HG03103 (cell line): Measurements from ENCODE around the gene CADM4.
"Not testable (repeated sequence)": the region's sequence is repeated elsewhere in the genome, so short reads cannot be mapped to it uniquely, and the experiment has no call there.

Source experiments
- ATAC-seq: cut with Tn5 transposase; IDR thresholded peaks from one replicate; pipeline ENCODE4 v1.9.1; 2021; ENCODE audit warnings: low read depth; ENCODE audit not compliant: unreplicated experiment

The CADM4 gene

GRCh38 chr19:43611788-43612187, 27.9 kb downstream of the CADM4 start, which contains the start of gene SRRM5:
TSS of gene SRRM5 (plus strand) at chr19:43612088. CDS start at chr19:43612122, 34 bp downstream.
- ATAC-seq: no peak

GRCh38 chr19:43610493-43610892, 29.2 kb downstream of the CADM4 start:
- ATAC-seq: no peak

GRCh38 chr19:43609872-43610271, 29.8 kb downstream of the CADM4 start:
- no peak for ATAC-seq

- no peak for ATAC-seq
Measured at GRCh38 chr19:43607238-43608205, 32.1 kb downstream of the CADM4 start.

- ATAC-seq: no peak
Measured at GRCh38 chr19:43606569-43607229, 33.0 kb downstream of the CADM4 start.

- ATAC-seq: no peak
Measured at GRCh38 chr19:43605875-43606568, 33.6 kb downstream of the CADM4 start.

- ATAC-seq: not testable (repeated sequence)
Measured at GRCh38 chr19:43600326-43600725, 39.3 kb downstream of the CADM4 start.

GRCh38 chr19:43599635-43600295, 39.9 kb downstream of the CADM4 start:
- no peak for ATAC-seq

GRCh38 chr19:43598445-43599240, 41.0 kb downstream of the CADM4 start:
- no peak for ATAC-seq

GRCh38 chr19:43597876-43598275, 41.8 kb downstream of the CADM4 start:
- ATAC-seq: no peak

- no peak for ATAC-seq
Measured at GRCh38 chr19:43596842-43597461, 42.7 kb downstream of the CADM4 start.

GRCh38 chr19:43595999-43596841, 43.4 kb downstream of the CADM4 start, which contains the start of the genes IRGQ and ZNF576:
TSS of gene IRGQ (minus strand) at chr19:43596134. CDS start at chr19:43595338, 796 bp downstream.
TSS of gene ZNF576 (plus strand) at chr19:43596595. CDS start at chr19:43597109, 514 bp downstream.
- peak; percentile 71 for ATAC-seq

- no peak for ATAC-seq
Measured at GRCh38 chr19:43595605-43595998, 44.0 kb downstream of the CADM4 start.

GRCh38 chr19:43594710-43595604, 44.7 kb downstream of the CADM4 start:
- ATAC-seq: no peak

- ATAC-seq: no peak
Measured at GRCh38 chr19:43594081-43594697, 45.5 kb downstream of the CADM4 start.

- ATAC-seq: no peak
Measured at GRCh38 chr19:43592800-43593350, 46.8 kb downstream of the CADM4 start.
